K562 (cell line): ENCODE results near the gene ZSWIM4. TPM values are rescaled to one million over a fixed set of nuclear protein-coding genes. Genes with fewer than 3 reads are reported as not detected.

Experiments
- AFF1 ChIP-seq, 2 experiments: fragments of 450-650 bp; IDR thresholded peaks; 2 replicates each; pipeline ENCODE4 v1.6.1; 2018; ENCODE audit warnings: mild to moderate bottlenecking in 2 of 2, low read depth in 1 of 2; ENCODE audit not compliant: partially characterized antibody in 2 of 2
- BRF1 ChIP-seq: IDR thresholded peaks from 3 replicates; pipeline ENCODE4 v1.6.1; 2011; ENCODE audit warnings: borderline replicate concordance, mild to moderate bottlenecking; ENCODE audit not compliant: insufficient read length; ENCODE audit errors: extremely low read depth
- HNRNPK ChIP-seq: fragments of 200-400 bp; formaldehyde crosslinking; IDR thresholded peaks from one replicate; pipeline ENCODE4 v1.6.1; 2018; ENCODE audit warnings: mild to moderate bottlenecking, low read depth, low read length; ENCODE audit not compliant: poor library complexity, severe bottlenecking
- IRF9 ChIP-seq: fragments of 450-650 bp; IDR thresholded peaks from 2 replicates; pipeline ENCODE4 v1.6.1; 2016; ENCODE audit warnings: missing biosample characterization, missing genetic modification characterization
- PBX2 ChIP-seq, 2 experiments: IDR thresholded peaks in 1 of 2; conservative IDR thresholded peaks in 1 of 2; 2 replicates each; pipeline ENCODE4 v1.6.1; 2016; ENCODE audit warnings: low read depth in 2 of 2, mild to moderate bottlenecking in 1 of 2, missing compliant biosample characterization in 1 of 2, missing genetic modification characterization in 1 of 2, moderate library complexity in 1 of 2
- ZBTB9 ChIP-seq: fragments of 450-650 bp; formaldehyde crosslinking; IDR thresholded peaks from 2 replicates; pipeline ENCODE4 v1.4.0; 2020; ENCODE audit warnings: mild to moderate bottlenecking, moderate library complexity
- ZKSCAN3 ChIP-seq: fragments of 250-450 bp; sonication (Bioruptor Pico); IDR thresholded peaks from 2 replicates; pipeline ENCODE4 v1.4.0; 2020
- ZNF212 ChIP-seq: fragments of 450-650 bp; formaldehyde crosslinking; IDR thresholded peaks from 2 replicates; pipeline ENCODE4 v1.4.0; 2020; ENCODE audit warnings: mild to moderate bottlenecking
- ZNF253 ChIP-seq: fragments of 250-450 bp; sonication (Bioruptor Pico); conservative IDR thresholded peaks from 2 replicates; pipeline ENCODE4 v1.6.1; 2021; ENCODE audit warnings: mild to moderate bottlenecking
- ZNF609 ChIP-seq: sonication (generic); formaldehyde crosslinking; IDR thresholded peaks from 2 replicates; pipeline ENCODE4 v1.8.1; 2023; ENCODE audit warnings: missing genetic modification reagents, mild to moderate bottlenecking, borderline replicate concordance
- ZNF696 ChIP-seq: fragments of 250-450 bp; sonication (Bioruptor Pico); conservative IDR thresholded peaks from 2 replicates; pipeline ENCODE4 v1.4.0; 2020; ENCODE audit warnings: mild to moderate bottlenecking, moderate library complexity
- polyA plus RNA-seq, 8 experiments: library from polyadenylated mRNA; depleted of rRNA in 4 of 8; stranded (reverse) in 5 of 8; unstranded in 3 of 8; fragments of >200 nt; fragmentation: Nextera tagmentation in 2 of 8; fragmentation: Illumina TruSeq in 1 of 8; extraction: Ambion mirVana in 2 of 8; extraction: Trizol in 1 of 8; gene quantifications; 2 replicates each; pipeline versions ENCODE4 v1.2.1 to v1.2.3, GENCODE V29; 2011 to 2014; ENCODE audit warnings: inconsistent platforms in 1 of 8, missing spikeins in 1 of 8
- total RNA-seq, 7 experiments: library from RNA; depleted of rRNA in 6 of 7; stranded (reverse); fragments of >200 nt in 6 of 7; fragmentation: Illumina TruSeq in 2 of 7; extraction: Trizol in 2 of 7; gene quantifications; 2 replicates each; pipeline versions ENCODE4 v1.2.1 to v1.2.3, GENCODE V29; 2011 to 2021; ENCODE audit warnings: low replicate concordance in 1 of 7

Gene ZSWIM4
- total and polyA plus RNA-seq, 9 of the 15 experiments (the other 6 are each of a cell fraction or from before 2014, with no cell fraction given) = 0.25 to 3.7 (median 0.79) TPM; not detected in 2

- TF ChIP-seq AFF1 (IDR thresholded peaks at IDR 0.05; ENCODE audit: low read depth in 1 of 2, partially characterized antibody in 2 of 2) (peak; percentile 62 to 65), ZNF609 (no peak), PBX2 (CRISPR knock-in tag; IDR thresholded peaks at IDR 0.05; ENCODE audit: low read depth) (no peak), PBX2 (tag; conservative IDR thresholded peaks at IDR 0.05; ENCODE audit: low read depth) (no peak), ZNF696 (CRISPR knock-in tag) (no peak), BRF1 (no peak), ZNF212 (CRISPR knock-in tag) (no peak), IRF9 (tag) (no peak), ZBTB9 (CRISPR knock-in tag) (no peak), ZNF253 (no peak), HNRNPK (no peak), ZKSCAN3 (CRISPR knock-in tag) (no peak)
Measured at GRCh38 chr19:13861714-13862531, 66.7 kb downstream of the ZSWIM4 start (continued).
